ENCODE measurements around the gene ZFTA. TPM values are rescaled to one million over a fixed set of nuclear protein-coding genes. Genes with fewer than 3 reads are reported as not detected.

ZFTA gene
- total RNA-seq, 1 experiment from 2014 or later = 30.8 TPM

- POLR2A ChIA-PET = no interaction called here
- intact Hi-C loops (cut with micrococcal nuclease; ENCODE audit: unreplicated experiment) = no loop called here
- H3K4me3 Mint-ChIP-seq (ENCODE audit: unreplicated experiment) = no peak overlapping the region
Observed at GRCh38 chr11:63763496-63764339, 4.9 kb downstream of the ZFTA start.

GRCh38 chr11:63762654-63763495 lies 5.7 kb downstream of the ZFTA start:
- Mint-ChIP-seq H3K9me3 (ENCODE audit: unreplicated experiment) (no peaks in the 10 kb centered on the region), H3K27ac (ENCODE audit: unreplicated experiment) (no peak overlapping the region), H3K4me3 (ENCODE audit: unreplicated experiment) (no peak overlapping the region), H3K4me1 (ENCODE audit: low read depth, unreplicated experiment) (peaks cover 26% of the 10 kb centered on the region), H3K27me3 (ENCODE audit: insufficient read depth, unreplicated experiment) (no peaks in the 10 kb centered on the region), H3K36me3 (ENCODE audit: insufficient read depth, unreplicated experiment) (peaks cover 76% of the 10 kb centered on the region)
- ChIA-PET POLR2A (no interaction called here), CTCF (no interaction called here)
- peaks cover 5% of the 10 kb centered on the region for H3K36me3 ChIP-seq (ENCODE audit: control insufficient read depth, insufficient read depth, low read length)
- H3K27me3 ChIP-seq (replicated peaks; ENCODE audit: control insufficient read depth, insufficient read depth, low read length) = no peaks in the 10 kb centered on the region
- no peak for DNase-seq
- H3K4me3 ChIP-seq (ENCODE audit: low read depth, low read length) = no peak overlapping the region
- peaks cover 32% of the 10 kb centered on the region for H3K4me1 ChIP-seq
- TF ChIP-seq CTCF (IDR thresholded peaks at IDR 0.05; ENCODE audit: insufficient read depth in 1 of 2, low read depth in 1 of 2, low read length in 1 of 2, severe bottlenecking in 1 of 2, unreplicated experiment in 1 of 2) = no peak
- no peaks in the 10 kb centered on the region for H3K9me3 ChIP-seq
- intact Hi-C loops (cut with micrococcal nuclease; ENCODE audit: unreplicated experiment) = no loop called here
- BruUV-seq (replicated peaks) = no TSS peak

More at GRCh38 chr11:63763496-63764339, 4.9 kb downstream of the ZFTA start:
- CTCF ChIA-PET = no interaction called here
- Histone ChIP-seq H3K4me1 (peaks cover 32% of the 10 kb centered on the region), H3K9me3 (no peaks in the 10 kb centered on the region), H3K4me3 (ENCODE audit: low read depth, low read length) (no peak overlapping the region), H3K36me3 (ENCODE audit: control insufficient read depth, insufficient read depth, low read length) (peaks cover 5% of the 10 kb centered on the region), H3K27me3 (replicated peaks; ENCODE audit: control insufficient read depth, insufficient read depth, low read length) (no peaks in the 10 kb centered on the region)
- Mint-ChIP-seq H3K27ac (ENCODE audit: unreplicated experiment) (no peak overlapping the region), H3K4me1 (ENCODE audit: low read depth, unreplicated experiment) (peaks cover 26% of the 10 kb centered on the region), H3K27me3 (ENCODE audit: insufficient read depth, unreplicated experiment) (no peaks in the 10 kb centered on the region), H3K9me3 (ENCODE audit: unreplicated experiment) (no peaks in the 10 kb centered on the region), H3K36me3 (ENCODE audit: insufficient read depth, unreplicated experiment) (peaks cover 69% of the 10 kb centered on the region)
- no peak for DNase-seq
- BruUV-seq (replicated peaks) = no TSS peak
- no peak for TF ChIP-seq CTCF (IDR thresholded peaks at IDR 0.05; ENCODE audit: insufficient read depth in 1 of 2, low read depth in 1 of 2, low read length in 1 of 2, severe bottlenecking in 1 of 2, unreplicated experiment in 1 of 2)

- Mint-ChIP-seq H3K36me3 (ENCODE audit: insufficient read depth, unreplicated experiment) (peaks cover 76% of the 10 kb centered on the region), H3K9me3 (ENCODE audit: unreplicated experiment) (no peaks in the 10 kb centered on the region), H3K4me3 (ENCODE audit: unreplicated experiment) (no peak overlapping the region), H3K4me1 (ENCODE audit: low read depth, unreplicated experiment) (peaks cover 19% of the 10 kb centered on the region), H3K27me3 (ENCODE audit: insufficient read depth, unreplicated experiment) (no peaks in the 10 kb centered on the region), H3K27ac (ENCODE audit: unreplicated experiment) (peak overlapping the region; percentile 43)
- intact Hi-C loops (cut with micrococcal nuclease; ENCODE audit: unreplicated experiment) = no loop called here
- ChIA-PET POLR2A (no interaction called here), CTCF (no interaction called here)
- Histone ChIP-seq H3K4me3 (ENCODE audit: low read depth, low read length) (no peak overlapping the region), H3K9me3 (no peaks in the 10 kb centered on the region), H3K36me3 (ENCODE audit: control insufficient read depth, insufficient read depth, low read length) (peaks cover 6% of the 10 kb centered on the region), H3K27me3 (replicated peaks; ENCODE audit: control insufficient read depth, insufficient read depth, low read length) (no peaks in the 10 kb centered on the region), H3K4me1 (peaks cover 28% of the 10 kb centered on the region)
- DNase-seq = no peak
- TF ChIP-seq CTCF (IDR thresholded peaks at IDR 0.05; ENCODE audit: insufficient read depth in 1 of 2, low read depth in 1 of 2, low read length in 1 of 2, severe bottlenecking in 1 of 2, unreplicated experiment in 1 of 2) = no peak
- no TSS peak for BruUV-seq (replicated peaks)
Observed at GRCh38 chr11:63761931-63762653, 6.5 kb downstream of the ZFTA start.

Measured in Caco-2 (cell line).